HG03442 (cell line): ENCODE results near the gene COQ2.
A peak's percentile ranks its signal among the peaks of the same experiment; 100 is the strongest.
"Not testable (repeated sequence)": the region's sequence is repeated elsewhere in the genome, so short reads cannot be mapped to it uniquely, and the experiment has no call there.

Source experiments
- ATAC-seq: cut with Tn5 transposase; IDR thresholded peaks from one replicate; pipeline ENCODE4 v1.9.1; 2021; ENCODE audit warnings: mild to moderate bottlenecking, moderate library complexity; ENCODE audit not compliant: unreplicated experiment

COQ2 gene

DNA sequence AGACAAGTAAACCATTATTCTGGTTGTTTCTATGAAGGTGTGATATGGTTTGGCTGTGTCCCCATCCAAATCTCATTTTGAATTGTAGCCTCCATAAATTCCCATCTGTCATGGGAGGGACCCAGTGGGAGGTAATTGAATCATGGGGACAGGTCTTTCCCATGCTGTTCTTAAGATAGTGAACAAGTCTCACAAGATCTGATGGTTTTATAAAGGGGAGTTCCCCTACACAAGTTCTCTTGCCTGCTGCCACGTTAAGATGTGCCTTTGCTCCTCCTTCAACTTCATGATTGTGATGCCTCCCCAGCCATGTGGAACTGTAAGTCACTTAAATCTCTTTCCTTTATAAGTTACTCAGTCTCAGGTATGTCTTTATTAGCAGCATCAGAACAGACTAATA is 3.8 kb upstream of the COQ2 start:
- ATAC-seq, result not testable (repeated sequence)

DNA sequence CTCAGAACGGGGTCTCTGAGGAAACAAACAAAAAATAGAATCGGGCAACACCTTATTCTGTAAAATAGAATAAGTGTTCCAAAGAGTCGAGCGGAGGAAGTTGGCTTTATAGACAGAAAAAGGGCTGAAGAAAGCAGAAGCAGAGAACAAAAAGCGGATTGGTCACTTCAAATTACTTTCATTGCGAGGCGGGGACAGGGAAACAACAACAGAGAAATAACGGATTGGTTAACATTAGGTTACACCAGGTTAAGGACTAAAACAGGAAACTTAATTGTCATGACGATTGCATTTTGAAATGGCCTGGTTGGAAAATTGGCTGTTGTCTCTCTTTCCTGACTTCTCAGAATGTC is 433 bp upstream of the COQ2 start:
- no peak for ATAC-seq

DNA sequence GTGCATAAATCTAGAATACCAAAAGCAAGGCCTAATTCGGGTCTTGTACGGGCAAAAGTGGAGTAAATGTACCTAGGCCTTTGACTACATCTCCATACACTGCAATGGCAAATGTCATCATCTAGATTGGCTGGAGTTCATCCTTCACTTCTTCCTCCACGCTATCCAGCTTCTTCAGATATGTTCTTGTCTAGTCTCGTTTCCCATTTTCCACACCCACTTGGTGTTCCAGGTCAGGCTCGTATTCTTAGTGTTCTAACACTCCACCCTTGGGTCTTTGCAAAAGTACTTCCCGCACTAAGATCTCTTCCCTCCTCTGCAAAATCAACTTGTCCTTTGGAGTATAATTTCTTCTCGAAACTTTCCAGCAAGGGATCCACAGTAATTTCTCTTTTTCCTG is 1.4 kb downstream of the COQ2 start:
- ATAC-seq, result no peak

DNA sequence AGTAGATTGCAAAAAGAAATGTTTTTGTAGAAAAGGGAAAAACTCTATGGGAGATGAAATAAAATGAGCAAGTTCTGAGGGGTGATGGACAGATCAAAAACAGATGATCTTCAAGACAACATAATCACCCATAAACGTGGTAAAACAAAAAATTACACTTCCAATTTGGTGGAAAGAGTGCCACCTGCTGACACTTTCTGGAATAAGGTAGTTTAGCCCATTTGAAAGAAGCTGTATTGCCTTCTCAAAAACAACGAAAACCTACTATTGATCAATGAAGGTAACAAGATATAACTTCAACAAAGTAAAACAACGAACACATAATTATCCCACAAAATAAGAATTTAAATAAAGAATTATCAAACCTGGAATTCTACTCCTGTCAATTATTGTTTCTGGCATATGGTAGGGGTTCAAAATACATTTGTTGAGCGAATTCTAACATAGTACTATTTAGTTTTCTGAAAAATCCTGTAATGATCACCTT is 2.5 kb downstream of the COQ2 start:
- ATAC-seq, result no peak

DNA sequence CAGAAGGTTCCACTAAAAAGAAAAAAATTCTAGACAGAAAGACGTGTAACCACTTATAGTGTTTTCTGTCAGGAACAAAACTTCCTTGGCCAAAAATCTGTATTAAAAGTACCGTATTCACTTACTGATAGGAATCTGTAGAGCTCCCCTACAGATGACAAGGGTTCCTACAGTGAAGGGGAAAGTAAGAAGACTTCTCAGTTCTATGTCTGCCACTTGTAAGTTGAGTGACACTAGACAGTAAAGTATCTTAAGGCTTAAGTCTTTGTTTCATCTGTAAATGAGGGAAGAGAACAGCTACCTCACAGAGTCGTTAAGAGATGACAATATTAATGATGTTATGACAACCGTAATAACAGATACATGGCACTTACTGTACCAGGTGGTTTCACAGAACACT is 3.3 kb downstream of the COQ2 start:
- ATAC-seq, result no peak

DNA sequence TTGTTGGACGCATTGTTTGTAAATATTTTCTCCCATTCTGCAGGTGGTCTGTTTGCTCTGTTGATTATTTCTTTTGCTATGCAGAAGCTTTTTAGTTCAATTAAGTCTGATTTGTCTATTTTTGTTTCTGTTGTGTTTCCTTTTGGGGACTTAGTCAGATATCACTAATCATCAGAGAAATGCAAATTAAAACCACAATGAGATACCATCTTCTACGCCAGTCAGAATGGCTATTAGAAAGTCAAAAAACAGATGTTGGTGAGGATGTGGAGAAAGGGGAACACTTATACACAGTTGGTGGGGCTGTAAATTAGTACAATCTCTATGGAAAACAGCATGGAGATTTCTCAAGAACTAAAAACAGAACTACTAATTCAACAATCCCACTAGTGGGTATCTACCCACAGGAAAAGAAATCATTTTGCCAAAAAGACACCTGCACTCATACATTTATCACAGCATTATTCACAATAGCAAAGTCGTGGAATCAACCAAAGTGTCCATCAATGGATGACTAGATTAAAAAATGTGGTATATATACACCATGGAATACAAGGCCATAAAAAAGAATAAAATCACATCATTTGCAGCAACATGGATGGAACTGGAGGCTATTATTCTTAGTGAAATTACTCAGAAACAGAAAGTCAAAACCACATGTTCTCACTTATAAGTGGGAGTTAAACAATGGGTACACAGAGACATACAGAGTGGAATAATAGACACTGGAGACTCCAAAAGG is 8.1 kb downstream of the COQ2 start:
- peak; percentile 61 for ATAC-seq

DNA sequence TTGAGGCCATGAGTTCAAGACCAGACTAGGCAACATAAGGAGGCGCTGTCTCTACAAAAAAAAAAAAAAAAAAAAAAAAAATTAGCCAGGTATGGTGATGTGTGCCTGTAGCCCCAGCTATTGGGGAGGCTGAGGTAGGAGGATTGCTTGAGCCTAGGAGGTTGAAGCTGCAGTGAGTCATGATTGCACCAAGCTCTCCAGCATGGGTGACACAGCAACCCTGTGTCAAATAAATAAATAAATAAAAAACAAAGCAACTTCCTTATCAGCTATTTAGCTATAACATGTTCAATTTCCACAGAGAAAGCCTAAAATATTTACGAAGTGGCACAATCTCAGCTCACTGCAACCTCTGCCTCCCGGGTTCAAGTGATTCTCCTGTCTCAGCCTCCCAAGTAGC is 10.7 kb downstream of the COQ2 start:
- not testable (repeated sequence) for ATAC-seq

DNA sequence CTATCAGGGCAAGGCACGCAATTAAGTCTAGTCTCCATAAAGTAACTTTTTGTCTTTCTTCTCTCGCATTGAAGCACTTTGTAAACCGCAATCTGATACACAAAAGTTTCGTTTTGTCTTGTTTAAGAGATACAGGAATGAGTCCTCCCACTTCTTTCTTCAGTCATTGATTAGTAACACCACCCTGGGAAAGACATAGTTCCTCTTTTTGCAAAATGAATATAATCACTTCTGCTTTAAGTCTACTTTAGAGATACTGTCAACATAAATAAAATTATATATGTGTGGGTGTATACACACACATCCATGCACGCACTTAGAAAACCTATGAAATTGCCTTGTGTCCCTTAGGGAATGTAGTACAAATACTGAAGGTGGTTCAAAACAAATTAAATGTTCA is 11.7 kb downstream of the COQ2 start:
- peak; percentile 86 for ATAC-seq

DNA sequence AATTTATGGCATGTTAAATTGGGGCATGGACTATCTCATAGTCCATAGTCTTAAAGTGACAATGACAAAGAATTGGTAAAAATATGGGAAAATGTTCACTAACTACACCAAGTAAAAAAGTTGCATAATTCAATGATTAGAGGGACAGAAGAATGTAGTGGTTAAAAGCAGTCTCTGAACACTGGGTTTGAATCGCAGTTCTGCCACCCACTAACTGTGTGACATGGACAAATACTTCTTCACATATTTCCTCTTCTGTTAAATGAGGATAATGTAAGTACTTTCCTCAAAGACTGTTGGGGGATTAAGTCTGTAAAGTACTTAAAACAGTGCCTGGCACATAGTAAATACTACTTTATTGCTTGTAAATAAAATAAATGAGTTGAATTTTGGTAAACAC is 15.3 kb downstream of the COQ2 start:
- no peak for ATAC-seq

DNA sequence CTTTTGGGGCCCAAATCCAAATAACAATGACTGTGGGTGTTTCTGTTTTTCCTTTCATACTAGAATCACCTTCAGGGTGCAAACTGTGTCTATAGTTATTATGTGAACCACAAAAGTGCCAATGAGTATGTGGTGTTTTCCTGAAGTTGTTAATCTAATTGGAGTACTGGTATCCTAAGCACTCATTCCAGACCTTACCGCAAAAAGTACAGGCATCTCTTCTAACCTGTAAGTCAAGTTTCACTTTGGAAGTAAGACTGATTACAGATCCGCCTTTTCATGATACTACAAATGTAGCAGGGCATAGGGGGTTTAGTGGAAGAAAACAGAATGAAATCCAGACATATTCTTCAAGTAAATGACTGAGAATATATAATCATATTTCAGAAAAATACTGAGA is 16.1 kb downstream of the COQ2 start:
- ATAC-seq, result no peak

DNA sequence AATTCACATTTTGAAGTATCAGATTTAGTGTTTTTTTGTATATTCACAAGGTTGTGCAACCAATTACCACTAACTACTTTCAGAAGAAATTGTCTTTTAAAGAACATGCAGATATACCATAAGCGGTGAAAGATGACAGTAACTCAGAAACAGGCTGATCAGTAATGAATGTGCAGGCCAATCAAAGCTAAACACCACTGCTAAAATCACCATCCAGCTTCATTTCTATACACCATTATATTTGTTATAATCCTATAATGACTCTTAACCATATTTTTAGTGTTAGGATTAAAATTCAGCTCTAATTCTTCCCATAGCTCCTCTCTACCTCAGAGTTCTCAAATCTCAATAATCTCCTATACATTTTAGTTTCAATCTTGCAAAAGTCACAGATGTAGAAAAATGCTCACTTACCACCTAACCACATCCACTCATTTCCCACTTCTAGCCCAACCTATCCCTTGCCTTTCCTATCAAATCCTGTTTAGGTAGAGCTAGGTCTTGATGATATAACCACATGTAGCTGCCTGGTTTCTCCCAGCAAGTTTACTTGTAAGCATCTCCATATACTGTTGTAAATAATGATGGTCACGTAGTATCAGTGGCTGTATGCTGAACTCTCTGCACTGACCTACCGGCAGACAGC is 16.6 kb downstream of the COQ2 start:
- peak; percentile 20 for ATAC-seq

DNA sequence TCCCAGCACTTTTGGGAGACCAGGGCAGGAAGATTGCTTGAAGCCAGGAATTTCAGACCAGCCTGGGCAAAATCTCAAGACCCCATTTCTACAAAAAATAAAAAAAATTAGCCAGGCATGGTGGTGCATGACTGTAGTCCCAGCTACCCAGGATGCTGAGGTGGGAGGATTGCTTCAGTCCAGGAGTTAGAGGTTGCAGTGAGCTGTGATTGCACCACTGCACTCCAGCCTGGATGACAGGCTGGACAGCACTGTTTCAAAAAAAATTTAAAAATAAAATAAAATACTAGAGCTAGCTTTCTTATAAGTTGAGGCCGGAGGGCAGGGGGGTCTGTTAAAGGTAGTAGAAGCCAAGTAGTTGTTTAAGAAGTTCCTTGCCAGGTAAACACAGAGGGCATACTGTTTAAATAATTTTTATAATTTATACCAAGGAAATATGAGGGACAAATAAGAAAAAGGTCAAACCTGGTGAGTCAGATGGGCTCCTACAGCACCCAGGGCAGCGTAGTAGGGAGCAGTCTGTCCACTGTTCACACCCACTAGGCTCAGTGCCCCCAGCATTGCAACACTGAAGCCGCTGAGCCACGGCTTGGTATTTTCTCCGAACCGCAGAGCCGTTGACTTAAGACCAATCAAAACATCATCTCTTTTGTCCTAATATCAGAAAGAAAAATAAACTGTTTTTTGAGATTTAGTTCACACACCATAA is 17.3 kb downstream of the COQ2 start:
- ATAC-seq, result peak; percentile 51

DNA sequence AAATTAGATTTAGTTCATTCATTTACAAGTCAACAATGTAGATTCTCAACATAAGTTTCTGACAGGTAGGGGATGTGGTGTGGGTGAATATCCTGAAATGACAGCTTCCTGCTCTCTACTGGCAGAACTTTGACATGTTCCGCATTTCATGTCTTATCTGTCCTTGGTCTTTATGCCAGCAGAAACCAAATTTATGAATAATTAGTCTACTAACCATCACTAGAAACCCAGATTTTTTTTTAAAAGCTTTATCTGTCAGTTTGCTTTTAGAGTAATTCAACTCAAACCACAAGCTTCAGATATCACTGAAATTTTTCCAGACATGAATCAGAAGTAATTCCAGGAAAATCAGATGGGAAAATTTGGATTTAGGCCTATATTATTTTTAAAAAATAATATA is 17.9 kb downstream of the COQ2 start:
- peak; percentile 46 for ATAC-seq

DNA sequence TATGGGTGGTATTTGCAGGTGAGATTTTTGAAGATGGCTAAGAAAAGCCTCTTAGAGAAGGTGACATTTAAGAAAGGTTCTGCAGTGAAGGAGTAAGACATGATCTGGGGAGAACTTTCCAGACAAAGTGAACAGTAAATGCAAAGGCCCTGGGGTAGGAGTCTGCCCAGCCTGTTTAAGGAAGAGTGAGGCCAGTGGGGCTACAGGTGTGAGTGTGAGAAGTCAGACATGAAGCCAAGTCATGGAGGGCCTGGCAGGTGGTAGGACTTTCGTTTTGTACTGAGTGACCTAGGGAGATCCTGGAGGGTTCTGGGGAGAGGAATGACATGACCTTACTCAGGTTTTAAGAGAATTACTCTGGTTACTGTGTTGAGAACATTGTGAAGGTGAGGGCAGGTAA is 21.5 kb downstream of the COQ2 start:
- no peak for ATAC-seq

DNA sequence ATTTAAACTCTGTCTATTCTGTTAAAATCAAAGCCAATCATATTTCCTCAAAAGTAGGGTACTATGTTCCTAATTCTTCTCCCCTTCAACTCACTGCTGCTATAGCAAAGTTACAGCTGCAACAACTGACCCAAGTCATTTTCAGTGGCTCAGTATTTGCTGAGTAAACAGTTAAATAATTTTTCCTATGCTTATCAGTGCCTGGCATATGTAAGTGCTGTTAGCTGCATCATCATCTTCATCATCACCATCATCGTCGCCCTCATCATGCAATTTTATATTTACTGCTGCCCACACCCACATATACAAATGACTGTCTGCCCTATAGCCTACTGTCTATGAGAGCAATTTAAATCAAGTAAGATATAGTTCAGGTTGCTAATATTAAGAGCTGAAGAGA is 21.9 kb downstream of the COQ2 start:
- ATAC-seq, result no peak

DNA sequence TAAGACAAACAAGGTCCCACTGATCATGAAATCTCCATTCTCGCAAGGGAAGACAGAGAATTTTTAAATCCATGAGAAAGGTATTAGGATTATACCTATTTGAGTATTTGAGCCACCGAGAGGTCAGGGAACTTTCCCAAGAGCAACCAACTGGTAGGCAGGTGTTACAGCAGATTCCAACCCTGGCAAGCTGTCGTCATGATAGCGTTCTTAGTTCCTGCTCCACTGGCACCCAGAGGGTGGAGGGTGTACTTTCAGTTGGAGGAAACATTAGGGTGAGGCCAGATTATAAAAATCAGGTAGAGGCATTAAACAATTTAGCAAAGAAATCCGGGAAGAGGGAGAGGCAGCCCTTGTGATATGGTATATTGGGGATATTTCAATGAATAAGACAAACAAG is 23.3 kb downstream of the COQ2 start:
- no peak for ATAC-seq

DNA sequence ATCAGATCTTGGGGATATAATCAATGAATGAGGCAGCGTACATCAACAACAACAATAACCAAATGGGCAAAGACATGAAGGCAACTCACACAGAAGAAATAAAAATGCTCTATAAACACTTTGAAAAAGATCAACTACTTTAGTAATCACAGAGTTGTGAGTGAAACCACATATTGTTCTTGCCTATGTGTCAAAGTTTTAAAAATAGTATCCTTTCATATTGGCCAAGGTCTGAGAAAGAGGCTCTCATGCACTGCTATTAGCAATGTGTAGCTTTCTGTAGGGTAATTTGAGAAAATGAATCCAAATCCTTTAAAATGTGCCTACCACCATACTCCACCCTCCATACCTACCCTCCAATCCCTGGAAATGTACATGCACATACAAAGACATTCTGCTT is 25.0 kb downstream of the COQ2 start:
- no peak for ATAC-seq

DNA sequence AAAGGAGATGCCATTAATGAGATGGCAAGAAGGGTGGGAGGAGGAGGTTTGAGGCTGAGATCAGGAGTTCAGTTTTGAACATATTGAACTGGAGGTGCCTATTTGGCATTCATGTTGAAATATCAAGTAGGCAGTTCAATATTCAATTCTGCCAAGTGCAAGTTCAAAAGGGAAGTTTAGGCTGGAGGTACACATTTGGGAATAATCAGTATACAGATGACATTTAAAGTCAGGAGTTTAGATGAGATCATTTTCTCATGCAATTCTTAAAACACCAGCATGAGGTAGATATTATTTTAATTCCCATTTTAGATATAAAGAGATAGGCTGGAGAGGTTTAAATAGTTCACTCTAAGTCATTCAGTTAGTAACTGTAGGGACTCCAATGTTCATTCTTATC is 26.1 kb downstream of the COQ2 start:
- ATAC-seq, result no peak

DNA sequence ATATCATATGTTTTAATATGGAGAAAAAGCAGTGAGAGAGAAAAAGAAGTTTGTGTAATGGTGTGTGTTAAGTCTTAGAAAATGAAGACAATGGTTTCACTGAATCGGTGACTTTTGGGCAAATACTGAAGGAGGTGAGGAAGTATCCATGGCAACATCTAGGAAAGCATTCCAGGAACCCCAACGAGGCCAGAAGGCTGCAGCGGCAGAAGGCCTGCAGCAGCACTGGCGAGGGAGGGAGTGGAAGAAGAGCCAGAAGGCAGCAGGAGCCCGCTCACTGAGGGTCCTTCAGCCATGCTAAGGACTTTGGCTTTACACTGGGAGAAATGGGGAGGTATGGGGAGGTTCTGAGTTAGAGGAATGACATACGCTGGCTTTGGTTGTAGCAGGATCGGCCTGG is 26.8 kb downstream of the COQ2 start:
- ATAC-seq, result no peak

DNA sequence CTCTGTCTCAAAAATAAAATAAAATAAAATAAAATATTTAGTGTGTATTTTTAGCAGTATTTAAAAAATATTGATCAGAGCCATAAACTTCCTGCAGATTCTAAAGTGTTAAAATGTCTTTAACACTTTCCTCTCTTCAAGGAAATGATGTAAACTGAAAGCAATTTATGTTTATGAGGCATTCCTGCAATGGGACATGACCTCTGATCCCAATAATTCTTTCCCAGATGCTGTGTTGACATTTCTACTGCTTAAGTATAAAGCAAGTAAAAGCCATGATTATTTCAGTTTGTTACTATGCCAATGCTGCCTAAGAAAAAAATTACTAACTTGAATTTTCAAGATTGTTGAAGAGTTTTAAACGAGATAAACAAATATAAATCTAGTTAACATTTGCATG is 29.0 kb downstream of the COQ2 start:
- ATAC-seq, result no peak

DNA sequence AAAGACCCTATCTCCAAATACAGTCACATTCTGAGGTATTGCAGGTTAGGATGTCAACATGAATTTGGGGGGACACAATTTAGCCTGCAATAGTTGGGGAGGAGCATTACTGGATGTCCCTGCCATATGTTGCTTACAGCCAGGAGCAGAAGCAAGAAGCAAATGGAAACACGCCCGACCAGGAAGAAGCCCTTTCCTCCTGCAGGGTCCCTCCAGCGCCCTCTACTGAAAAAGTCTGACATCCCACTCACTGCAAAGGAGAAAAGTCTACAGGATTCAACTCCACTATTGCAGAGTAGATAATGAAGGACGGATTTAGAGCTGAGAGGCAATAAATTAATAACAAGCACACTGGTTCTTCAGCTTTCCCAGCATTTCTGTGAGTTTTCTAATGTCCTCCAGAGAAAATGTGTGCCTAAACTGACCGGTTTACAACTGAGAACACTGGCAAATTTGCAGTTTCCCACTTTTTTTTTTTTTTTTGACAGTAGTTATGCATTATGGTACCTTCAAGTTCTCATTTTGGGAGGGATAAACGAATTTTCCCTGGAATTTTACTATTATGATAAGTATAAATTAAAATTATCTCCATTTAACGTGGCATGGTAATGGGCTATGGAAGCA is 31.7 kb downstream of the COQ2 start:
- ATAC-seq, result peak; percentile 71

DNA sequence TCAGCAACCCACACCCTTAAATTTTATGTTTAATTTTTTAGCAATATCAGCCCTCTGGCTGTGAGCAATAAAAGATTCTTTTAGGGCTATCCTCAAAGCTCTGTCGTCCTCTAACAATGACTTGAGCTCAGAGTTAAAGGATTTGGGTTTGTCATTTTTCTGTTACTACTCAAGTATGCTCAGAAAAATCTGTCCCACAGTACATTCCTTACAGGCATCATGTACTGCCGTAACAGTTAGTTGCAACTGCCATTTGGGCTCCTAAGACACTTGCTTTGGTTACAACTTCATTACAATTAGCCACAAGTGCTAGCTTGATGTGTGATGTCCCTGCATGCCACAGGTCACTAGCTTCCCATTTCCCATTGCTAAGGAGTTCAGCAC is 33.2 kb downstream of the COQ2 start:
- no peak for ATAC-seq
